ENCODE data around the gene GVQW3. TPM values are rescaled to one million over a fixed set of nuclear protein-coding genes. Genes with fewer than 3 reads are reported as not detected.

Gene GVQW3
- total RNA-seq, 1 experiment from 2014 or later, result 15.8 TPM

DNA sequence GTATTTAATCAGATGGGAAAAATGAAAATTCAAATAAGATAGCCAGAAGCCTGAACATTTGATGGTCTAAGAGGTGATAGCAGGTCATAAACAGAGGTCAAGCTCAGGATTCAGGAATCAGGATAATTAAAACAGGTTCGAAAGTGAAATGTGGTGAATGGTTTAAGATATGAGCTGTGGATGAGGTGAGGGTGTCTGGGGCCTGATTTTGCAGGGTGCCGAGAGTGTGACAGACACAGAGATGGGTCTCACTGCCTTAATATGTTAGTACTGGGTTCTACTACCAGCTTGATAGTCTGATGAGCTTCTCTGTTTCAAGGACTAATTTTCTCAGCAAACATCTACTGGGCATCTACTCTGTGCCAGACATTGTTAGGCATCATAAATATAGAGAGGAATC, 43.8 kb downstream of the GVQW3 start:
- H3K36me3 Mint-ChIP-seq (ENCODE audit: insufficient read depth, unreplicated experiment), result no peaks in the 10 kb centered on the region
- intact Hi-C loops (cut with micrococcal nuclease; ENCODE audit: unreplicated experiment), result no loop called here
- Histone ChIP-seq H3K27me3 (replicated peaks; ENCODE audit: control insufficient read depth, insufficient read depth, low read length) (no peaks in the 10 kb centered on the region), H3K9me3 (no peaks in the 10 kb centered on the region), H3K4me1 (no peaks in the 10 kb centered on the region), H3K4me3 (ENCODE audit: low read depth, low read length) (no peak overlapping the region), H3K36me3 (ENCODE audit: control insufficient read depth, insufficient read depth, low read length) (no peaks in the 10 kb centered on the region)
- no peak for DNase-seq
- no peaks in the 10 kb centered on the region for H3K27me3 Mint-ChIP-seq (ENCODE audit: insufficient read depth, unreplicated experiment)
- H3K27ac Mint-ChIP-seq (ENCODE audit: unreplicated experiment), result no peak overlapping the region
- POLR2A ChIA-PET, result no interaction called here
- H3K4me1 Mint-ChIP-seq (ENCODE audit: low read depth, unreplicated experiment), result peaks cover 6% of the 10 kb centered on the region
- CTCF ChIA-PET, result no interaction called here
- H3K9me3 Mint-ChIP-seq (ENCODE audit: unreplicated experiment), result no peaks in the 10 kb centered on the region
- H3K4me3 Mint-ChIP-seq (ENCODE audit: unreplicated experiment), result no peak overlapping the region
- TF ChIP-seq CTCF (IDR thresholded peaks at IDR 0.05; ENCODE audit: insufficient read depth in 1 of 2, low read depth in 1 of 2, low read length in 1 of 2, severe bottlenecking in 1 of 2, unreplicated experiment in 1 of 2), result no peak
- BruUV-seq (replicated peaks), result no TSS peak

DNA sequence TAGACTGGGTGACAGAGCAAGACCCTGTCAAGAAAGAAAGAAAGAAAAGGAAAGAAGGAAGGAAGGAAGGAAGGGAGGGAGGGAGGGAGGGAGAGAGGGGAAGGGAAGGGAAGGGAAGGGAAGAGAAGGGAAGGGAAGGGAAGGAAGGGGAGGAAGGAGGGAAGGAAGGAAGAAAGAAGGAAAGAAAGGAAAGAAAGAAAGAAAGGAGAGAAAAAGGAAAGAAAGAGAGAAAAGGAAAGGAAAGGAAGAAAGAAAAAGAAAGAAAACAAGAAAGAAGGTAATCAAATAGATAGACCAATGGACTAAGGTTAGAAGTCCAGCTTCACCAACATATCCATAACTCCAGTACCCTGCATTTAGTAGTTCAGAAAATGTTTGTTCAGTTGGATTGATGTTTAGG, 45.5 kb downstream of the GVQW3 start:
- no peak for DNase-seq
- Histone ChIP-seq H3K27me3 (replicated peaks; ENCODE audit: control insufficient read depth, insufficient read depth, low read length) (no peaks in the 10 kb centered on the region), H3K36me3 (ENCODE audit: control insufficient read depth, insufficient read depth, low read length) (no peaks in the 10 kb centered on the region), H3K4me1 (no peaks in the 10 kb centered on the region), H3K9me3 (no peaks in the 10 kb centered on the region), H3K4me3 (ENCODE audit: low read depth, low read length) (no peak overlapping the region)
- intact Hi-C loops (cut with micrococcal nuclease; ENCODE audit: unreplicated experiment), result no loop called here
- TF ChIP-seq CTCF (IDR thresholded peaks at IDR 0.05; ENCODE audit: insufficient read depth in 1 of 2, low read depth in 1 of 2, low read length in 1 of 2, severe bottlenecking in 1 of 2, unreplicated experiment in 1 of 2), result no peak
- Mint-ChIP-seq H3K9me3 (ENCODE audit: unreplicated experiment) (no peaks in the 10 kb centered on the region), H3K27ac (ENCODE audit: unreplicated experiment) (no peak overlapping the region), H3K4me1 (ENCODE audit: low read depth, unreplicated experiment) (peaks cover 6% of the 10 kb centered on the region), H3K36me3 (ENCODE audit: insufficient read depth, unreplicated experiment) (no peaks in the 10 kb centered on the region), H3K27me3 (ENCODE audit: insufficient read depth, unreplicated experiment) (no peaks in the 10 kb centered on the region), H3K4me3 (ENCODE audit: unreplicated experiment) (no peak overlapping the region)
- no TSS peak for BruUV-seq (replicated peaks)
- POLR2A ChIA-PET, result no interaction called here
- CTCF ChIA-PET, result no interaction called here

DNA sequence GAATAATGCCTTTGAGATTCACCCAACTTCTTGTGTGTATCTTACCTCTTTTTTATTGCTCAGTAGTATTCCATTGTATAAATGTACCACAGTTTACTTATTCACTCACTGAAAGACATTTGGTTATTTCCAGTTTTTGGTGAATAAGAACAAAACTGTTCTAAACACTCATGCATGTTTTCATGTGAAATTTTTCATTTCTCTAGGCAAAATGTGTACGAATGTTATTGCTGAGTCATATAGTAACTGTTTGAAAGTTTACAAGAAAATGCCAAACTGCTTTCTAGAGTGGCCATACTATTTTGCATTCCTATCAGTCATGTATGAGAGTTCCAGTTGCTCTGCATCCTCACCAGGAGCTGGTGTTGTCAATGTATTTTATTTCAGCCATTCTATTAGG, 54.9 kb downstream of the GVQW3 start:
- no peaks in the 10 kb centered on the region for H3K4me1 Mint-ChIP-seq (ENCODE audit: low read depth, unreplicated experiment)

More for the DNA sequence above, 54.9 kb downstream of the GVQW3 start:
- TF ChIP-seq CTCF (IDR thresholded peaks at IDR 0.05; ENCODE audit: insufficient read depth in 1 of 2, low read depth in 1 of 2, low read length in 1 of 2, severe bottlenecking in 1 of 2, unreplicated experiment in 1 of 2), result no peak
- Mint-ChIP-seq H3K27ac (ENCODE audit: unreplicated experiment) (no peak overlapping the region), H3K36me3 (ENCODE audit: insufficient read depth, unreplicated experiment) (no peaks in the 10 kb centered on the region), H3K4me3 (ENCODE audit: unreplicated experiment) (no peak overlapping the region), H3K27me3 (ENCODE audit: insufficient read depth, unreplicated experiment) (no peaks in the 10 kb centered on the region), H3K9me3 (ENCODE audit: unreplicated experiment) (no peaks in the 10 kb centered on the region)
- ChIA-PET CTCF (no interaction called here), POLR2A (interaction anchor here (0.6 kb wide), 1 partner anchor 96 kb away, joined by 3 read pairs; no protein-coding TSS in a partner anchor)
- Histone ChIP-seq H3K4me3 (ENCODE audit: low read depth, low read length) (no peak overlapping the region), H3K27me3 (replicated peaks; ENCODE audit: control insufficient read depth, insufficient read depth, low read length) (no peaks in the 10 kb centered on the region), H3K36me3 (ENCODE audit: control insufficient read depth, insufficient read depth, low read length) (no peaks in the 10 kb centered on the region), H3K4me1 (no peaks in the 10 kb centered on the region), H3K9me3 (no peaks in the 10 kb centered on the region)
- intact Hi-C loops (cut with micrococcal nuclease; ENCODE audit: unreplicated experiment), result no loop called here
- no TSS peak for BruUV-seq (replicated peaks)
- DNase-seq, result no peak

Measured in Caco-2 (cell line).